NOMO-1 (cell line): ENCODE measurements around the gene DENND2A.
A peak's percentile ranks its signal among the peaks of the same experiment; 100 is the strongest.
"Not testable (repeated sequence)": the region's sequence is repeated elsewhere in the genome, so short reads cannot be mapped to it uniquely, and the experiment has no call there.

Experiments used
- DNase-seq, 2 experiments: peaks; one replicate each; lab custom pipeline; 2025; ENCODE audit not compliant: unreplicated experiment in 2 of 2; lab: John Stamatoyannopoulos, UW

The DENND2A gene, protein sequence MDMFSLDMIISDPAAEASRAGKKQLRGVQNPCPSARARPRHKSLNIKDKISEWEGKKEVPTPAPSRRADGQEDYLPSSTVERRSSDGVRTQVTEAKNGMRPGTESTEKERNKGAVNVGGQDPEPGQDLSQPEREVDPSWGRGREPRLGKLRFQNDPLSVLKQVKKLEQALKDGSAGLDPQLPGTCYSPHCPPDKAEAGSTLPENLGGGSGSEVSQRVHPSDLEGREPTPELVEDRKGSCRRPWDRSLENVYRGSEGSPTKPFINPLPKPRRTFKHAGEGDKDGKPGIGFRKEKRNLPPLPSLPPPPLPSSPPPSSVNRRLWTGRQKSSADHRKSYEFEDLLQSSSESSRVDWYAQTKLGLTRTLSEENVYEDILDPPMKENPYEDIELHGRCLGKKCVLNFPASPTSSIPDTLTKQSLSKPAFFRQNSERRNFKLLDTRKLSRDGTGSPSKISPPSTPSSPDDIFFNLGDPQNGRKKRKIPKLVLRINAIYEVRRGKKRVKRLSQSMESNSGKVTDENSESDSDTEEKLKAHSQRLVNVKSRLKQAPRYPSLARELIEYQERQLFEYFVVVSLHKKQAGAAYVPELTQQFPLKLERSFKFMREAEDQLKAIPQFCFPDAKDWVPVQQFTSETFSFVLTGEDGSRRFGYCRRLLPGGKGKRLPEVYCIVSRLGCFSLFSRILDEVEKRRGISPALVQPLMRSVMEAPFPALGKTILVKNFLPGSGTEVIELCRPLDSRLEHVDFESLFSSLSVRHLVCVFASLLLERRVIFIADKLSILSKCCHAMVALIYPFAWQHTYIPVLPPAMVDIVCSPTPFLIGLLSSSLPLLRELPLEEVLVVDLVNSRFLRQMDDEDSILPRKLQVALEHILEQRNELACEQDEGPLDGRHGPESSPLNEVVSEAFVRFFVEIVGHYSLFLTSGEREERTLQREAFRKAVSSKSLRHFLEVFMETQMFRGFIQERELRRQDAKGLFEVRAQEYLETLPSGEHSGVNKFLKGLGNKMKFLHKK

DNA sequence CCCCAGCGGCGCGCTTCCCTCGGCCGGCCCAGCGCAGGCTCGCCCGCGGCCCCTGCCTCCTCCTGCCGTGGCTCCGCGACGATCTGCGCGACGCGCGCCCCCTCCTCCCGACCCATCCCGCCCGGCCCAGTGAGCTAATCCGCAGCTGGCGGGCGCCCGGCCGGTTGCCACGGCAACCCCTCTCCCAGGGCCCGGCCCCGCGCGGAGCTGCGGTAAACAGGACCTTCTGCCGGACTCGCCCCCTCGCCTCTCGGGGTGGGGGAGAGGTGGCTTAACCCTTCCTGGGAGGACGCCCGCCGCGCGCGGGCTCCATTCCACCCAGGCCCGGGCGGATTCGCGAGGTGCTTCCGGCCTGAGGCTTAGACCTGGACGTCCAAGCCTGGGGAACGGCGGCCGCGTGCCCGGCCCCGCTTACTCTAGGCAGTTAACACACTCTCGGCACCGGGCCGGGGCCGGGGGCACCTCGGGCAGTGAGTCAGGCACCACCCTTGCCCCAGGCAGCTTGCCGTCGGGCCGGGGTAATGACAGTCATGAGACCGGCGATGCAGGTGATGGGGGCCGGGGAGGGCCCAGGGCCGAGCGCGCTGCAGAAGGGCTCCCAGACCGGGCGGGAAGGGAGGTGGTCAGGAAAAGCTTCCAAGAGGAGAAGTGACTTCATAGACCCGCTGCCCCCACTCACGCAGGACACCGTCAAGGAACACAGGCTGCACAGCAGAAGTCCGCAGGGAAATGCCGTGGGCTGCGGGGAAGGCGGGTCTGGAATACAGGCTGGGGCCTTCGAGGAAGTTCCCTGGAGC, at the start of gene DENND2A:
Gene DENND2A (minus strand): TSS at position 87 of the 797 bp plus-strand sequence. CDS start 38,416 bp downstream, outside the sequence.
- no peak for DNase-seq

DNA sequence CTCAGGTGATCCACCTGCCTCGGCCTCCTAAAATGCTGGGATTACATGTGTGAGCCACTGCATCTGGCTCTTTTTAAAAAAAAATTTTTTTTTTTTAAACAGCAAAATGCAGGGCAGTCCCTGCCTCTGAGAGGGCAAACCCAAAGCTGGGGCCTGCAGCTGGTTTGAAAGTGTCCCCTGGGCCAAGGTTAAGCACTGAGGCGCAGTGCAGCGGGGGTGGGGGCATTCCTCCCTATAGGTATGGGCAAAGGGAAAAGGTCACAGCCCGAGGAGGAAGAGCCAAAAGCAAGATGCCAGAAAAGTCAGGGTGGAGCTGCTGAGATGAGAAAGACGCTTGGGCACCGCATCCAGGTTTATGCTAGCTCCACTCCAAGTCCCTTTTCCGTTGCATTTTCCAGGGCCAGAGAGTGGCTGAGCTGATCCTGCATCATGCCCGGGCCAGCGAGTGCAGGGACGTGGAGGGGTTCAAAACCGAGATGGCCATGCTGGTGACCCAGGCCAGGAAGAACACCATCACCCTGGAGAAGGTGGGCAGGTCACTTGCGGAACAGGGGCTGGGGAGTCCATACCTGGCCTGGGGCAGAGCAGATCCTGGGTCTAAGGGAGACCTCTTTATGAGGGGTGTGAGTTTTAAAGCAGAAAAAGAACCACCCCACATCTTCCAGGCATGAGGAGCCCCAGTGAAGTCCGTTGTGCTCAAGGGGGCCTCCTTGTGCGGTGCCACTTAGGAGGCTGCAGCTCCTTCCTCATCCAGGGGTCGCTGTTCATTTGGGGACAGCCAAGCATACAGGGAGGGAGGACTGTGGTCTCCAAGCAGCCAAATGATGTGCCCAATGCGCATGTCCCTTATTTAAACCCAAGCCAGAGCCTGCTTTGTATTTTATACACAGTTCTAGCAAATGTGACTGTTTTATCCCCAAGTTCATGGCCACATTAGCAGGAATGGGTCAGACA, 48.9 kb upstream of the DENND2A start:
- no peak for DNase-seq

DNA sequence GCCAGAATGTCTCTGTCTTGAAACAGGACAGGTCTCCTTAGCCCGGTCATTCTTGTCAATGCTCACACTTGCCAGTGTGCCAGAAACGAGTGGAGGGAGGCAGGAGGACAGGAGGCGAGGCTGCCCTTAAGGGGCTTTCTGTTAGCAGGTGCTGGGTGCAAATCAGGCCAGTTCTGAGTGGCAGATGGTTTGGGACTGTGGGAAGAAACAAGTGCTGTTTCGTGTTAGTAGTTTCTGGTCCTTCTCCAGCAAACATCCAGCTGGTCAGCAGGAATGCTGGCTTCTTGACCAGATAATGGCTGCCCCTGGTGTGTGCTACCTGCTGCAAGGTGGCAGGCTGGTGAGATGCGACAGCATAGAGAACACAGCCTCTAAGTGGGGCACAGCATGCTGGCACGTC, 47.7 kb upstream of the DENND2A start:
- no peak for DNase-seq

DNA sequence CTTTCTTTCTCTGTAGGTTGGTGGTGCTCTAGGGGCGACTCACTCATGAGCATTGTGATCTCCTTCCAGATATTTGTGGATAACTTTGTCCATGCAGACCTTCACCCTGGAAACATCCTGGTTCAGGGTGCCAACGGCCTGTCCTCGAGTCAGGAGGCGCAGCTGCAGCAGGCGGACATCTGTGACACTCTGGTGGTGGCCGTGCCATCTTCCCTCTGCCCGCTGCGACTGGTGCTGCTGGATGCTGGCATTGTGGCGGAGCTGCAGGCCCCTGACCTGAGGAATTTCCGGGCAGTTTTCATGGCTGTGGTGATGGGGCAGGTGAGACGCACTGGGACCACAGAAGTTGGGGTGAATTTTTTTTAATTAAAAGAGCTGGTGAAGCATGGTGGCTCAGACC, 46.3 kb upstream of the DENND2A start:
- no peak for DNase-seq

DNA sequence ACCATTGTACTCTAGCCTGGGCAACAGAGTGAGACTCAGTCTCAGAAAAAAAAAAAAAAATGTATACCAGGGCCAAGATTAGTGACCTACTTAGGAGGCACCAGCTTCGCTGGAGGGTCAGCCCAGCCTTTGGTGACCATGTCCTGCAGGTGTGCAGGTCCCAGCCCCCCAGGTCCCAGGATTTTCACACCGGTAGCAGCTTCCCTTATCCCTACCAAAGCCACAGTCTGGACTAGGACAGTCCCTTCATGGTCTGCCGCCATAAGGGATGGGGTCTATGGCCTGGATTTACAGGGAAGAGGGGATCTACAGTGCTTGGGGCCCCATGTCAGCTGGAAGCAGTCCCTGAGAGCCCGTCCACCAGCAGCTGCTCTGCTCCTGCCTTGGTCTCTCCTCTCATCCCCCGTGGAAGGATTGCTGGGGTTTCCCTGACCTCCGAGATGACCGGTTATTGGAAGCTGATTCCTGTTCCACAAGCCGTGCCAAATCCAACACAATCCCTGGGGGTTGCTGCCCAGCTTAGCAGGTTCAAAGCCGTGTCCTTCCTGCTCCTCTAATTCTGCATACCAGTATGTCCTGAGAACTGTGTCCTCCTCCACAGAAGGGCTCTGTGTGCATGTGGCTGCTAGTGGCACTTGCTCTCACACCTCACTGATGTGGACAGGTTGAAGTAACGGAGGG, 44.9 kb upstream of the DENND2A start:
- no peak for DNase-seq

DNA sequence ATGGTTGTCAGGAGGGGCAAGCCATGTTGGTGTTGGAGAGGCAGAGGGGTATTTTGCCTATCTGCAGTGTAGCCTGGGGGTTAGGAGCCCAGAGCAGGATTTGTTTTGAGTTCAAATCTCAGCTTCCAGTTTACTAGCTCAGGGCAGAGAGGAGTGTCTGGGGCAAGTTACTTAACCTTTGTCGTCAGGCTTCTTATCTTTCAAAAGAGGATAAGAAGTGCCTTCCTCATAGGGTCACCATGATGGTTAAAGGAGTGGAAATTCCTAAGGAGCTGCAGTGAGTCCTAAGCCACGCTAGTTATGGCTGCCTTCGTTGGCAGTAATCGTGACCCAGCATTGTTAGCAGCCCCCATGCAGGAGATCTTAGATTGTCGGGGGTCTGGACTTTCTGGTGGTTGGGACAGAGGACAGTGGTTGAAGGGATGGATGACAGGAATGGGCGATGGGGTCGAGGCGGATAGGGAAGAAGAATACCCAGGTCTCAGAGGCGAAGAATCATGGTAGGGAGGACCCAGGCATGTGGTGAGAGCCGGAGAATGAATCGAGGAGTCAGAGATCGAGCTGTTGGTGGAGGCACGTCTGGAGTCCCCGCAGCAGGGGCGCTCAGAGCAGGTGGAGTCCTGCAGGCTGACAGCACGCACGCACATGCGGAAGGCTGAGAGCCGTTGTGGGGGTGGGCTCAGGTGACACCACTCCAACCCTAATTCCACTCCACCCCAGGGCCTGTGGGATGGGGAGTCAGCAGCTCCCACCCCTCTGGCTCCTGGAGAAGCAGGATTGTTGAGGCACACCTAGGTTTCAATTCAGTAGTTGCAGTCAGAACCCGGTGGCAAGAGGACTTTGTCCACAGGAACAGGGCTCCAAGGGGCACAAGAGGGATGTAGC, 43.7 kb upstream of the DENND2A start:
- DNase-seq = no peak

DNA sequence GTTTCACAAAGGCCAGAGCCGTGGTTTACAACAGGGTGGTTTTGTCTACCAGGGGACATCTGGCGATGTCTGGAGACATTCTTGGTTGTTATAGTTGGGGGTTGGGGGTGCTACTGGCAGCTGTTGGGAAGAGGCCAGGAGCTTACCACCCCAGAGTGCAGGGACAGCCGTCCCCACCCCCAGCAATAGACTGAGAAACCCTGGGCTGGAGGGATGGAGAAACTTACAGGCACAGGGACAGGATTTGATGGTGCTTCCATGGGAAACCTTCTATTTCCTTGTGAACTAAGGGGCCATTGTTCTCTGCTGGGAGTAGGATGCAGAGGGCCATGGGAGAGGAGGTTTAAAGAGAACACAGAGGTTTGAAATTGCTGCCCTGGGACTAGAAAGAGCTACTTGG, 43.0 kb upstream of the DENND2A start:
- DNase-seq = no peak

DNA sequence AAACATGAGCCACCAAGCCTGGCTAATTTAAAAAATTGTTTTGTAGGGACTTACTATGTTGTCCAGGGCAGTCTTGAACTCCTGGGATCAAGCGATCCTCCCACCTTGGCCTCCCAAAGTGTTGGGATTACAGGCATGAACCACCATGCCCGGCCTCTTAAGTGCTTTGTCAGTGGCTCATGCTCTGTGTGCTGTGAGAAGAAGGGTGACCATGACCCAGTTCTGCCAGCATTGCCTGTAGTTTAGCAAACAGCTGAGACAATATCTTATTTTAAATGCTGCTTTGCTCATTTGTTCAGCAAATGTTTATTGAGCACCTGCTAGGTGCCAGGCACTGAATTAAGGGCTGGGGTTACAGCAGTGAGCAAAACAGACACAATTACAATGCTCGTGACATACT, 41.2 kb upstream of the DENND2A start:
- no peak for DNase-seq

DNA sequence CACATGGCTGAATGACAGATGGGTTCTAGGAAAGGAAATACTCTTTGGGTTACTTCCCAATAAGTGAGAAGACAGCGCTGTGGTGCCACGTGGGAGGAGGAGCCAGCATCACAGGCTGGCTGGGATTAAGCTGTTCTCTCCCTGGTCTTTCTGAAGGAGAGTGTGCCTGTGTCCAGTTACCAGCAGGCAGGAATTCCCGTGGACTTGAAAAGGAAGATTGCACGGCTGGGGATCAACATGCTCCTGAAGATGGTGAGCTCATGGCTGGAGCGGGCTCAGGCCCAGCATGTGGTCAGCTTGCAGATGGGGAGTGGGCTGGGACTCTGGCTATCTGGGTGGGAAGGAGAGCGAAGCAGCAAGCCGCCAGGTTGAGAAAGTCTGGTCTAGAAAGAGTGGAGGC, 40.3 kb upstream of the DENND2A start:
- DNase-seq = no peak

DNA sequence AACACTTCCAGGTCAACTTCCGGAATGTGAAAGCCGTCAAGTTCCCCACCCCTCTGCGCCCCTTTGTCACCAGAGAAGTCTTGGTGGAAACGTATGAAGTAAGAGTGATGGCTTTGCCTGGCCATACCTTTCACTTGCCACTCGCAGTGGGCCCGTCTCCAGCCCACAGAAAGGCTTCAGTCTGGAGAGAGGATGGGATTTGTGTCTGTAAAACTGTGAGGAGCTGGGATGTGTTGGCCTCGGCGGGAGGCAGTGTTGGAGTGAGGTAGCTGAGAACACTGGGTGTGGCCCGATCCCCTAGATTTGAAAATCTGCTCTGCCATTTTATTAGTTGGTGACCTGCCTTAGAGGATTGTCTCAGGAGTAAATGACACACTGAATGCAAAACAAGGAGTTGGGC, 38.6 kb upstream of the DENND2A start:
- no peak for DNase-seq

DNA sequence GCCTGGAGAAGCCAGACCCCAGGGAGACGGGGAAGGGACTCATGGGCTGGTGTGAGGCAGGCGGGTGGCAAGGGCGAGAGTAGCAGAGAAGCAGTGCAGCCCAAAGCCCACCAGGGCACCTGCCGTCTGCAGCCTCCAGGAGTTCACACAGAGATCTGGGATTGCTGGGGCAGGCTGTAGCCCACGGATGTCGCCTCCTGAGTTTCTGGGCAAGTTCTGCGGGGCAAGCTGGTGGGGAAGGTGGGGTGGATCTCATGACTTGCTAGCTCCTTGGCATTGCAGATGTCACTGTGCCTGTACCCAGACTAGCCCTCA, 38.2 kb upstream of the DENND2A start:
- no peak for DNase-seq

DNA sequence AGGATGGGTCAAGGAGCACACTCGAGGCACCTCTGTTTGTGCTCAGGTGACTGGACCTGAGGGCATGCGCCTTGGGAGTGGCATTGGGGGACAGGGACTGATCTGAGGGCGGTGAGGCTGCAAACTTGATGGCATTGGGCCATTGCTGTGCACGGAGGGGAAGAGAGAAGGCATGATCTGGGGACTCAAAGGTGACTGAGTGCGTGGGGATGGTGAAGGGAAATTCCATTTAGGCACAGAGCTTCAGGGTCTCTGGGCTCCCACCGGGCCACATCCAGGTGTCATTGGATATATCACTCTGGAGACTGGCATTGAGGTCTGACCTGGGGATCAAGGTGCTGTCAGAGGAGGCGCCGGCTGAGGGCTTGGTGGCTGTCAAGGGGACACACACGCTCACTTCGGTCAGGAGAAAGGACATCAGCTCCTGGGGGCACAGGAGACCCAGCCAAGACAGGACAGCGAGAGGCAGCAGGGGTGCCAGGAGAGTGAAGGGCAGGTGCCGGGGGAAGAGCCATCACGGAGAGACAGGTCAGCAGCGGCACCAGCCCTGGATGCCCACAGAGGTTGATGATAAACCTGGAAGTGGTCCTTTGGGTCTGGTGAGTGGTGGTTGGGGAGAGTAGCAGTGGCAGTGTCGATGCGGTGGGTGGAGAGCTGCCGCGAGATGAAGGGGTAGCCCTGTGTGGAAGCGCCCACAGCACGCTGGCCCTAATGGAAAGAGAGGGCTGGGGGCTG, 37.6 kb upstream of the DENND2A start:
- DNase-seq = no peak

DNA sequence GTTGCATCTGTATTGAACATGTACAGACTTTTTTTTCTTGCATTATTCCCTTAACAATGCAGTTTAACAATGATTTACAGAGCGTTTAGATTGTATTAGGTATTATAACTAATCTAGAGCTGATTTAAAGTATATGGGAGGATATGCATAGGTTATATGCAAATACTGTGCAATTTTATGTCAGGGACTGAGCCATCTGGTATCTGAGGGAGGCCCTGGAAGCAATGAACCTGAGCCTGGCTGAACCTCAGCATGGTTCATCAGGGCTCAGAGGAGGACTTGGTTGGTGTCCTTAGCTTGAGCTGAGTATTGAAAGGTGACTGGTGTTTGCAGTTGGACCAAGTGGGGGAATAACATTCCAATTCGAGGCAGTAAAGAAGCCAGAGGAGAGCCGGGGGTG, 36.9 kb upstream of the DENND2A start:
- no peak for DNase-seq

DNA sequence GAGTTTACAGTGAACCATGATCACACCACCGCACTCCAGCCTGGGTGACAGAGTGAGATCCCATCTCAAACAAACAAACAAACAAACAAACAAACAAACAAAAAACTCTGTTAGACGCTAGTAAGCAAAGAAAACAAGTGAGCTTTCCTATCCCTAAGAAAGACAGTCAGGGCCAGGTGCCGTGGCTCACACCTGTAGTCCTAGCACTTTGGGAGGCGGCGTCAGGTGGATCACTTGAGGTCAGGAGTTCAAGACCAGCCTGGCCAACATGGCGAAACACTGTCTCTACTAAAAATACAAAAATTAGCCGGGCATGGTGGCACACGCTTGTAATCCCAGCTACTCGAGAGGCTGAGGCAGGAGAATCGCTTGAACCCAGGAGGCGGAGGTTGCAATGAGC, 36.3 kb upstream of the DENND2A start:
- not testable (repeated sequence) for DNase-seq

DNA sequence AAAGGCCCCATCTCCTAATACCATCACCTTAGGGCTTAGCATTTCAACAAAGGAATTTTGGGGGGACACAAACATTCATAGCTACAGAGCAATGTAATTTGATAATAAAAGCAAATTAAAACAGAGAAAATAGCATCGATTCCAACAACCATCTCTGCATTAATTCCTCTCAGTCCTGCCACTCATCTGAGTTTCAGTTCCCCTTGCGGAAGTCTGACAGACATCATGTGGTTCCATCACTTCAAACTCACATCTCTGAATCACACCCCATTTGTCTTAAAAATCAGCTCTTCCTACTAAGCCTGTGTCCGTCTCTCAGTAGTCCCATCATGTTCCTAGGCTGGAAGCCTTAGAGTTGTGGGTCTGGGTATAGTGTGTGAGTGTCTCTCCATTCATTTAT, 35.7 kb upstream of the DENND2A start:
- peak in 1 of 2 experiments; percentile 53 for DNase-seq

DNA sequence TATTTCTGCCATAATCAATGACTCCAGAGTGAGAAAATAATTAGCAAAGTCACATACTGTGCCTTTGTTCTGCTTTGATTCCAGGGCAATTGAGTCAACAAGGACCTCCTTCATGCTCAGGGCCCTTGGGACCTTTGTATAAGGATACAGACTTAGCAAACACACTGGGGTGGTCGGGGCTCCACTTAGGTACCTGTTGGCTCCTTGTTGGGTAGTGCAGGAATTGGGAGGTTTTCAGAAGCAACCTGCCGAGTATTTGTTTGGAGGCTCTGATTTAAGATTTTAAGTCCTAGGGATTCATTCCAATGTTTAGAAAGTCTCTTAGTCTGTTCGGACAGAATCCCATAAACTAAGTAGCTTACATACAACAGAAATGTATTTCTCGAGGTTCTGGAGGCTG, 35.1 kb upstream of the DENND2A start:
- DNase-seq = no peak

DNA sequence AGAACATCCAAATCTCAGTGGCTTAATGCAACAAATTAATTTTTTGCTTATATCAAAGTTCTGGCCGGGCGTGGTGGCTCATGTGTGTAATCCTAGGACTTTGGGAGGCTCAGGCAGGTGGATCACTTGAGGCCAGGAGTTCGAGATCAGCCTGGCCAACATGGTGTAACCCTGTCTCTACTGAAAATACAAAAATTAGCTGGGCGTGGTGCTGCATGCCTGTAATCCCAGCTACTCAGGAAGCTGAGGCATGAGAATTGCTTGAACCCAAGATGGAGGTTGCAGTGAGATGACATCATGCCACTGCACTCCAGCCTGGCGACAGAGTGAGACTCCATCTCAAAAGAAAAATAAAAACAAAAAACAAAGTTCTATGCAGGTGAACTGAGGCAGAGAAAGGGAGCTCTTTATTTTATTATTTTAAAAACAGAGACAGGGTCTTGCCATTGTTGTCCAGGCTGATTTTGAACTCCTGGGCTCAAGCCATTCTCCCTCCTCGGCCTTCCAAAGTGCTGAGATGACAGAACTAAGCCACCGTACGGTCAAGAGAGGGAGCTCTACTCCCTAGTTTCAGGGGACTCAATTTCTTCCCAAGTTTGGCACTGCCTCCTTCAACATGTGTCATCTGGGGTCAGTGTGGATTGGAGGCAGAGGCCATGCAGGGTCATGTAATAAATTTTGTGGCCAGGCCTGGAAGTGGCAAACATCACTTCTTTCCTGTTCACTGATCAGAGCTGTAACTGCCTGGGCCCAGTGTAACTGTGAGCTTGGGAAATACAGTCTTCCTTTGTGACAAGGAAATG, 34.5 kb upstream of the DENND2A start:
- DNase-seq = peak in 1 of 2 experiments; percentile 53
